Measurements from ENCODE around the gene FHAD1.

Gene FHAD1

GRCh38 chr1:15400627-15401026 lies 153.6 kb downstream of the FHAD1 start:
- POLR2A ChIA-PET (ENCODE audit: low non-redundant PET) = no interaction called here
- TF ChIP-seq CTCF (conservative IDR thresholded peaks at IDR 0.05; ENCODE audit: low read depth) = no peak
- peak overlapping the region; percentile 74 for H3K27ac ChIP-seq
- CTCF ChIA-PET = interaction anchor here (0.6 to 1.1 kb wide), 4 partner anchors 8 to 77 kb away, joined by 3 to 4 read pairs (median 3); no protein-coding TSS in a partner anchor
- DNase-seq (ENCODE audit: low spot score) = peak; percentile 89

DNA sequence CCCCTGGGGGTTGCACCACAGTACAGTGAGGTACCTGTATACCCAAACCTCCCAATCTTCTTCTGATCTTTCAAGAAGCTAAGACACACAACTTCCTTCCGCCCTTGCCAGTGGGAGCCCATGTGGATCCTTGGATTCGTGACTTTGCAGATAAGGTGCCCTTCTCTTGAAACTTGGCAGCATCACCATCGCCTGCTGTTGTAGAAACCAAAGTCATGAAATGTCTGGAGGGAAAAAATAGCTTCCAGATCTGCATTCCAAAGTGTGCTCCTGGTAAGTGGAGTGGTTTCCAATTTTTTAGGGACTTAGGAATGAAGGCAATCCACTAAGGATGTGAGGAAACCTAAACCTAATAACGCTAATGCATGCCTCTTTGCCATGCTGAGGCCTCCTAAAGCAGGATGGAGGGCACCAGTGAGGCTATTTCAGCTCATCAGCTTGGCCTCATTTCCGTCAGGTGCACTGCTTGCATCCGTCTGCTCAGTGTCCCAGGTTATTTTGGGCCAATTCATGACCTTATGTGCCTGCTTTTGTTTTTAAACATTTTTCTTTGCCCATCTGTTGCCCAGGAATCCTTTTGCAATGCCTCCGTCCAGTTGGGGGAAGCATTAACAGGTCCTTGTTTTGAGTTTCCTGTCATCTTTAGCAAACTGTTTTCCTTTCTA lies 154.5 kb downstream of the FHAD1 start:
- TF ChIP-seq CTCF (conservative IDR thresholded peaks at IDR 0.05; ENCODE audit: low read depth) = no peak
- DNase-seq (ENCODE audit: low spot score) = no peak
- POLR2A ChIA-PET (ENCODE audit: low non-redundant PET) = no interaction called here
- H3K27ac ChIP-seq = peak overlapping the region; percentile 74
- CTCF ChIA-PET = interaction anchor here (0.6 to 1.1 kb wide), 4 partner anchors 9 to 78 kb away, joined by 3 to 4 read pairs (median 3); no protein-coding TSS in a partner anchor

- POLR2A ChIA-PET (ENCODE audit: low non-redundant PET) = no interaction called here
- CTCF ChIA-PET = no interaction called here
- H3K27ac ChIP-seq = no peak overlapping the region
- no peak for DNase-seq (ENCODE audit: low spot score)
- TF ChIP-seq CTCF (conservative IDR thresholded peaks at IDR 0.05; ENCODE audit: low read depth) = no peak
Measured at GRCh38 chr1:15402809-15403450, 155.9 kb downstream of the FHAD1 start.

GRCh38 chr1:15403962-15404580 lies 157.0 kb downstream of the FHAD1 start:
- H3K27ac ChIP-seq = no peak overlapping the region
- ChIA-PET CTCF (no interaction called here), POLR2A (ENCODE audit: low non-redundant PET) (no interaction called here)
- DNase-seq (ENCODE audit: low spot score) = no peak
- TF ChIP-seq CTCF (conservative IDR thresholded peaks at IDR 0.05; ENCODE audit: low read depth) = no peak

DNA sequence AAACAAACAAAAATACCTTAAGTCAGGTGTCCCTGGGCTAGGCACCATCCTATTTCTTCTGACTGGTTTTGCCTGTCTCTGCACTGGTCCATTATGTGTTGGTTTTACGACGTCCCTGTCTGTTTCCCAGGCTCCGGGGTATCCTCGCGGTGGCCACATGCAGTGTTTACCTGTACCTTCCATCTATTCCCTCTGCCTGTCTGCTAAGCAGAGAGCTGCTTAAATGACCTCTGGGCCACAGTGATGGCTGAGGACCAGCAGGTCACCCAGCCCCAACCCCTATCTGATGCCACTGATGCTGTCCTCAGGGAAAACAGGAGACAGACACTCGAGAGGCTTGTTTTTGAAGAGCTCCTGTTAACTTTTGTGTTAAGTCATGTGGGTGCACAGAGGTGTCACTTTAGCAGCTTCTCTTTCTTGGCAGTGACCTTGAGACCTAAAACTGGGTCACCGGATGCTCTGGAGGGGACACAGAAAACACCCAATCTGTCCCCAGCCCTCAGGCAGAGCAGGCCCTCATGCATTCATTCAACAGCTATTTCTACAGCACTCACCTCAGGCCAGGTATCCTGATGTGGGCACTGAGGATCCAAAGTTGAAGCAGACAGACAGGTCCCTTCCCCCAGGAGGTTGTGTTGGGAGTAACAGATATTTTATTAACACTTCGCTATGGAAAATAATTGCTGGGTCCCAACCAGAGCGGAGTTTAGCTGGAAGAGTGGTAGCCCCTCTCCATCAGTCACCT lies 158.3 kb downstream of the FHAD1 start:
- DNase-seq (ENCODE audit: low spot score) = no peak
- H3K27ac ChIP-seq = no peak overlapping the region
- ChIA-PET CTCF (interaction anchor here (0.5 to 0.6 kb wide), 3 partner anchors 26 to 301 kb away, joined by 3 to 4 read pairs (median 3); no protein-coding TSS in a partner anchor), POLR2A (ENCODE audit: low non-redundant PET) (interaction anchor here (0.6 kb wide), 1 partner anchor 274 kb away, joined by 3 read pairs; no protein-coding TSS in a partner anchor)
- no peak for TF ChIP-seq CTCF (conservative IDR thresholded peaks at IDR 0.05; ENCODE audit: low read depth)

Measured in RWPE1 (cell line).